Mesenchymal stem cell (in vitro differentiated cells and primary cell): Measurements from ENCODE around the gene FIG4.
A peak's percentile ranks its signal among the peaks of the same experiment; 100 is the strongest.

ENCODE experiments used
- DNase-seq: peaks from one replicate; pipeline ENCODE4 v3.0.0-alpha.2; 2013
- H2AFZ ChIP-seq: one replicate; pipeline ENCODE4 v1.6.1; 2013; ENCODE audit warnings: low read depth, mild to moderate bottlenecking, control low read depth, inconsistent platforms, low read length, moderate library complexity
- H2AK5ac ChIP-seq: 2 replicates; pipeline ENCODE4 v1.6.1; 2013; ENCODE audit warnings: low read length, moderate library complexity, mild to moderate bottlenecking, inconsistent platforms; ENCODE audit not compliant: severe bottlenecking
- H2BK120ac ChIP-seq: one replicate; pipeline ENCODE4 v1.6.1; 2013; ENCODE audit warnings: low read depth, mild to moderate bottlenecking, inconsistent platforms, low read length, moderate library complexity
- H2BK12ac ChIP-seq, 2 experiments: one replicate each; pipeline ENCODE4 v1.6.1; 2013; ENCODE audit warnings: inconsistent platforms in 2 of 2, low read length in 2 of 2, mild to moderate bottlenecking in 2 of 2, moderate library complexity in 2 of 2, control low read depth in 1 of 2
- H2BK15ac ChIP-seq: one replicate; pipeline ENCODE4 v1.6.1; 2013; ENCODE audit warnings: mild to moderate bottlenecking, low read depth, inconsistent platforms; ENCODE audit not compliant: poor library complexity, severe bottlenecking
- H2BK5ac ChIP-seq: 2 replicates; pipeline ENCODE4 v1.6.1; 2013; ENCODE audit warnings: low read depth, mild to moderate bottlenecking, low read length, control low read depth, inconsistent platforms; ENCODE audit not compliant: poor library complexity, severe bottlenecking
- H3K14ac ChIP-seq, 2 experiments: one replicate each; pipeline ENCODE4 v1.6.1; 2013; ENCODE audit warnings: inconsistent platforms in 2 of 2, low read length in 2 of 2, control low read depth in 1 of 2, mild to moderate bottlenecking in 1 of 2, moderate library complexity in 1 of 2
- H3K18ac ChIP-seq, 2 experiments: one replicate each; pipeline ENCODE4 v1.6.1; 2013; ENCODE audit warnings: inconsistent platforms in 2 of 2, low read length in 2 of 2, control low read depth in 1 of 2, low read depth in 1 of 2, mild to moderate bottlenecking in 1 of 2
- H3K23ac ChIP-seq, 2 experiments: one replicate each; pipeline ENCODE4 v1.6.1; 2013; ENCODE audit warnings: inconsistent platforms in 2 of 2, low read length in 2 of 2, mild to moderate bottlenecking in 2 of 2, moderate library complexity in 2 of 2, control low read depth in 1 of 2
- H3K27ac ChIP-seq: 2 replicates; pipeline ENCODE4 v1.5.1; 2013; ENCODE audit warnings: mild to moderate bottlenecking, moderate library complexity, low read length, control low read depth, inconsistent platforms; ENCODE audit not compliant: poor library complexity, severe bottlenecking
- H3K27me3 ChIP-seq, 2 experiments: 2 replicates each; pipeline versions ENCODE4 v1.6.1 to v1.7.0; 2013; ENCODE audit warnings: low read length in 2 of 2, mild to moderate bottlenecking in 2 of 2, moderate library complexity in 2 of 2, control low read depth in 1 of 2, inconsistent platforms in 1 of 2; ENCODE audit not compliant: control insufficient read depth in 1 of 2, insufficient read depth in 1 of 2
- H3K36me3 ChIP-seq, 2 experiments: 2 replicates each; pipeline versions ENCODE4 v1.6.1 to v1.7.0; 2013; ENCODE audit warnings: low read length in 2 of 2, control low read depth in 1 of 2, inconsistent platforms in 1 of 2, low read depth in 1 of 2, mild to moderate bottlenecking in 1 of 2; ENCODE audit not compliant: insufficient read depth in 2 of 2, control insufficient read depth in 1 of 2
- H3K4ac ChIP-seq, 2 experiments: one replicate each; pipeline ENCODE4 v1.6.1; 2013; ENCODE audit warnings: inconsistent platforms in 2 of 2, low read length in 2 of 2, mild to moderate bottlenecking in 2 of 2, moderate library complexity in 2 of 2, control low read depth in 1 of 2, low read depth in 1 of 2
- H3K4me1 ChIP-seq: 2 replicates; pipeline ENCODE4 v1.6.1; 2013; ENCODE audit warnings: low read depth, low read length, control low read depth; ENCODE audit not compliant: control insufficient read depth, insufficient read depth
- H3K4me2 ChIP-seq: 2 replicates; pipeline ENCODE4 v1.6.1; 2013; ENCODE audit warnings: low read length, mild to moderate bottlenecking, inconsistent platforms; ENCODE audit not compliant: poor library complexity, severe bottlenecking
- H3K4me3 ChIP-seq, 2 experiments: 2 replicates each; pipeline versions ENCODE4 v1.5.1 to v1.7.0; 2013; ENCODE audit warnings: low read length in 2 of 2, mild to moderate bottlenecking in 2 of 2, control low read depth in 1 of 2, low read depth in 1 of 2; ENCODE audit not compliant: insufficient read depth in 1 of 2
- H3K79me1 ChIP-seq: replicated peaks from 2 replicates; pipeline ENCODE4 v1.6.1; 2013; ENCODE audit warnings: mild to moderate bottlenecking, control low read depth, low read length, inconsistent platforms; ENCODE audit not compliant: poor library complexity, severe bottlenecking
- H3K9ac ChIP-seq: 2 replicates; pipeline ENCODE4 v1.7.0; 2013; ENCODE audit warnings: mild to moderate bottlenecking, low read length, moderate library complexity
- H3K9me3 ChIP-seq: 2 replicates; pipeline ENCODE4 v1.7.0; 2013; ENCODE audit warnings: mild to moderate bottlenecking, low read length; ENCODE audit not compliant: control insufficient read depth
- H4K8ac ChIP-seq: one replicate; pipeline ENCODE4 v1.6.1; 2013; ENCODE audit warnings: inconsistent platforms, mild to moderate bottlenecking, low read length, moderate library complexity
- H4K91ac ChIP-seq: one replicate; pipeline ENCODE4 v1.6.1; 2013; ENCODE audit warnings: mild to moderate bottlenecking, low read length, inconsistent platforms
- WGBS: methylation state at CpG from one replicate; pipeline ENCODE4 v1.1.7; 2013; ENCODE audit warnings: mixed read lengths; 5-methylcytosine and 5-hydroxymethylcytosine counted together

Gene FIG4

GRCh38 chr6:109841869-109842268, 150.8 kb downstream of the FIG4 start:
- Histone ChIP-seq H3K79me1 (no peaks in the 10 kb centered on the region), H3K36me3 (no peaks in the 10 kb centered on the region), H4K8ac (no peak overlapping the region), H3K27ac (no peak overlapping the region), H2BK12ac (no peak overlapping the region), H3K4me3 (no peak overlapping the region), H3K18ac (no peak overlapping the region), H3K4me1 (no peaks in the 10 kb centered on the region), H3K27me3 (no peaks in the 10 kb centered on the region), H3K4ac (no peak overlapping the region), H2BK15ac (no peak overlapping the region), H2BK120ac (no peak overlapping the region), H3K9ac (no peak overlapping the region), H2AFZ (no peak overlapping the region), H2BK5ac (no peak overlapping the region), H4K91ac (no peak overlapping the region), H3K14ac (no peak overlapping the region), H3K9me3 (no peaks in the 10 kb centered on the region), H3K4me2 (no peak overlapping the region), H2AK5ac (no peak overlapping the region), H3K23ac (no peak overlapping the region)
- WGBS = 98% methylated on average over 2 of the region's 3 CpGs
- no peak for DNase-seq

GRCh38 chr6:109852713-109853112, 161.6 kb downstream of the FIG4 start:
- Histone ChIP-seq H4K91ac (no peak overlapping the region), H3K4me3 (no peak overlapping the region), H3K14ac (no peak overlapping the region), H4K8ac (no peak overlapping the region), H3K36me3 (no peaks in the 10 kb centered on the region), H2AK5ac (no peak overlapping the region), H2BK120ac (no peak overlapping the region), H3K18ac (no peak overlapping the region), H2BK15ac (no peak overlapping the region), H2BK12ac (no peak overlapping the region), H2BK5ac (no peak overlapping the region), H3K4me2 (no peak overlapping the region), H3K4ac (no peak overlapping the region), H3K4me1 (no peaks in the 10 kb centered on the region), H3K27me3 (no peaks in the 10 kb centered on the region), H3K23ac (no peak overlapping the region), H3K79me1 (no peaks in the 10 kb centered on the region), H3K9me3 (no peaks in the 10 kb centered on the region), H3K9ac (no peak overlapping the region), H3K27ac (no peak overlapping the region), H2AFZ (no peak overlapping the region)
- 81% methylated on average over 4 of the region's 4 CpGs for WGBS
- DNase-seq = no peak

GRCh38 chr6:109853426-109853825, 162.3 kb downstream of the FIG4 start:
- no peaks in the 10 kb centered on the region for H3K36me3 ChIP-seq
- DNase-seq = no peak
- no peak overlapping the region for H3K27ac ChIP-seq
- H3K4me1 ChIP-seq = no peaks in the 10 kb centered on the region
- H3K23ac ChIP-seq = peak overlapping the region in 1 of 2 experiments; percentile 64
- H3K27me3 ChIP-seq = no peaks in the 10 kb centered on the region
- H3K4me2 ChIP-seq = no peak overlapping the region
- no peak overlapping the region for H3K4me3 ChIP-seq
- no peak overlapping the region for H2AK5ac ChIP-seq
- H3K18ac ChIP-seq = no peak overlapping the region
- no peak overlapping the region for H2AFZ ChIP-seq
- 93% methylated on average over 1 of the region's 1 CpG for WGBS
- H4K91ac ChIP-seq = no peak overlapping the region
- no peaks in the 10 kb centered on the region for H3K79me1 ChIP-seq
- no peak overlapping the region for H3K9ac ChIP-seq
- no peak overlapping the region for H3K14ac ChIP-seq
- H3K4ac ChIP-seq = no peak overlapping the region
- H3K9me3 ChIP-seq = no peaks in the 10 kb centered on the region
- H2BK12ac ChIP-seq = no peak overlapping the region
- no peak overlapping the region for H2BK15ac ChIP-seq
- H4K8ac ChIP-seq = no peak overlapping the region
- H2BK5ac ChIP-seq = no peak overlapping the region
- H2BK120ac ChIP-seq = no peak overlapping the region

GRCh38 chr6:109853951-109854350, 162.9 kb downstream of the FIG4 start:
- WGBS = 98% methylated on average over 2 of the region's 2 CpGs
- H3K36me3 ChIP-seq = no peaks in the 10 kb centered on the region
- H2BK5ac ChIP-seq = no peak overlapping the region
- H3K4me3 ChIP-seq = no peak overlapping the region
- H4K8ac ChIP-seq = no peak overlapping the region
- no peak overlapping the region for H3K4me2 ChIP-seq
- no peak for DNase-seq
- no peak overlapping the region for H3K9ac ChIP-seq
- no peaks in the 10 kb centered on the region for H3K27me3 ChIP-seq
- no peak overlapping the region for H3K18ac ChIP-seq
- H3K23ac ChIP-seq = no peak overlapping the region
- no peak overlapping the region for H2BK120ac ChIP-seq
- no peak overlapping the region for H2BK15ac ChIP-seq
- H3K4me1 ChIP-seq = no peaks in the 10 kb centered on the region
- no peak overlapping the region for H2AK5ac ChIP-seq
- H4K91ac ChIP-seq = no peak overlapping the region
- H3K27ac ChIP-seq = no peak overlapping the region
- no peaks in the 10 kb centered on the region for H3K79me1 ChIP-seq
- H3K4ac ChIP-seq = no peak overlapping the region
- no peak overlapping the region for H2AFZ ChIP-seq
- no peak overlapping the region for H3K14ac ChIP-seq
- no peak overlapping the region for H2BK12ac ChIP-seq
- H3K9me3 ChIP-seq = no peaks in the 10 kb centered on the region
